HEK293 (cell line): ENCODE measurements around the gene CACNA1S.

Source experiments
- CTCF ChIA-PET: fragments of 350-600 bp; formaldehyde crosslinking; extraction: SDS; loops from one replicate; lab custom pipeline; 2021; ENCODE audit warnings: antibody characterized with exemption; lab: Yijun Ruan, JAX
- POLR2A ChIA-PET: fragments of 300-600 bp; formaldehyde crosslinking; extraction: SDS; loops from one replicate; lab custom pipeline; 2020; ENCODE audit warnings: antibody characterized with exemption, inconsistent platforms; lab: Yijun Ruan, JAX
- H3K27ac ChIP-seq: fragments of 200-500 bp; sonication (Bioruptor generic); 2 replicates; pipeline ENCODE4 v1.5.1; 2014; ENCODE audit warnings: low read depth, low read length, control low read depth, inconsistent platforms; ENCODE audit errors: extremely low read depth
- H3K36me3 ChIP-seq, 2 experiments: fragments of 200-500 bp in 1 of 2; sonication (Bioruptor generic) in 1 of 2; 1 replicate in 1 of 2; 2 replicates in 1 of 2; pipeline ENCODE4 v1.5.1; 2014 to 2017; ENCODE audit warnings: inconsistent platforms in 2 of 2, low read length in 2 of 2; ENCODE audit not compliant: control insufficient read depth in 2 of 2, insufficient read depth in 1 of 2
- H3K4me1 ChIP-seq: fragments of 200-500 bp; sonication (Bioruptor generic); 2 replicates; pipeline ENCODE4 v1.5.1; 2014; ENCODE audit warnings: mild to moderate bottlenecking, low read length, inconsistent platforms; ENCODE audit not compliant: control insufficient read depth, insufficient read depth
- H3K4me3 ChIP-seq: 2 replicates; pipeline ENCODE4 v1.5.1; 2011; ENCODE audit warnings: low read depth, mild to moderate bottlenecking, control low read depth, low read length, moderate library complexity
- H3K9me3 ChIP-seq: fragments of 200-500 bp; sonication (Bioruptor generic); 2 replicates; pipeline ENCODE4 v1.5.1; 2014; ENCODE audit warnings: low read depth, low read length, inconsistent platforms; ENCODE audit not compliant: control insufficient read depth, insufficient read depth
- AEBP2 ChIP-seq: fragments of 450-650 bp; formaldehyde crosslinking; IDR thresholded peaks from 2 replicates; pipeline ENCODE4 v1.5.1; 2016; ENCODE audit warnings: missing biosample characterization, missing genetic modification characterization, borderline replicate concordance
- BCL11A ChIP-seq: fragments of 450-650 bp; formaldehyde crosslinking; IDR thresholded peaks from 2 replicates; pipeline ENCODE4 v1.5.1; 2016; ENCODE audit warnings: low read depth, missing biosample characterization, missing genetic modification characterization
- KLF16 ChIP-seq: fragments of 450-650 bp; formaldehyde crosslinking; IDR thresholded peaks from 2 replicates; pipeline ENCODE4 v1.5.1; 2017; ENCODE audit warnings: missing biosample characterization, missing genetic modification characterization
- PRDM2 ChIP-seq: fragments of 450-650 bp; formaldehyde crosslinking; IDR thresholded peaks from 2 replicates; pipeline ENCODE4 v1.5.1; 2016; ENCODE audit warnings: missing biosample characterization, missing genetic modification characterization, borderline replicate concordance
- SALL2 ChIP-seq: fragments of 450-650 bp; formaldehyde crosslinking; IDR thresholded peaks from 2 replicates; pipeline ENCODE4 v1.5.0; 2017; ENCODE audit warnings: missing biosample characterization, mild to moderate bottlenecking, missing genetic modification characterization, borderline replicate concordance
- SCRT2 ChIP-seq: fragments of 450-650 bp; formaldehyde crosslinking; IDR thresholded peaks from 2 replicates; pipeline ENCODE4 v1.5.1; 2016; ENCODE audit warnings: missing biosample characterization, missing genetic modification characterization
- TRIM28 ChIP-seq: IDR thresholded peaks from 2 replicates; pipeline ENCODE4 v1.6.1; 2011; ENCODE audit warnings: low read length, control low read depth, borderline replicate concordance
- ZNF155 ChIP-seq: fragments of 450-650 bp; formaldehyde crosslinking; IDR thresholded peaks from 2 replicates; pipeline ENCODE4 v1.5.1; 2016; ENCODE audit warnings: missing biosample characterization, missing genetic modification characterization
- ZNF311 ChIP-seq: fragments of 450-650 bp; formaldehyde crosslinking; IDR thresholded peaks from 2 replicates; pipeline ENCODE4 v1.5.1; 2017; ENCODE audit warnings: missing biosample characterization, missing genetic modification characterization, borderline replicate concordance
- ZNF416 ChIP-seq: fragments of 450-650 bp; formaldehyde crosslinking; IDR thresholded peaks from 2 replicates; pipeline ENCODE4 v1.5.1; 2016; ENCODE audit warnings: missing biosample characterization, missing genetic modification characterization
- ZNF555 ChIP-seq: fragments of 450-650 bp; formaldehyde crosslinking; conservative IDR thresholded peaks from 2 replicates; pipeline ENCODE4 v1.5.1; 2017; ENCODE audit warnings: missing biosample characterization, mild to moderate bottlenecking, missing genetic modification characterization, inconsistent platforms
- ZNF692 ChIP-seq: fragments of 450-650 bp; formaldehyde crosslinking; IDR thresholded peaks from 2 replicates; pipeline ENCODE4 v1.5.1; 2016; ENCODE audit warnings: missing biosample characterization, missing genetic modification characterization
- ZSCAN16 ChIP-seq: fragments of 450-650 bp; formaldehyde crosslinking; IDR thresholded peaks from 2 replicates; pipeline ENCODE4 v1.5.1; 2016; ENCODE audit warnings: missing biosample characterization, missing genetic modification characterization

The CACNA1S gene

GRCh38 chr1:201156819-201157218 is 44.6 kb upstream of the CACNA1S start (continued):
- TF ChIP-seq ZNF692, result no peak

- POLR2A ChIA-PET, result interaction anchor here (2.0 kb wide), 1 partner anchor 15 kb away, joined by 7 read pairs; no protein-coding TSS in a partner anchor
Measured at GRCh38 chr1:201156346-201156745, 44.1 kb upstream of the CACNA1S start.

GRCh38 chr1:201155354-201155753 is 43.1 kb upstream of the CACNA1S start:
- no peaks in the 10 kb centered on the region for H3K9me3 ChIP-seq
- H3K27ac ChIP-seq, result no peak overlapping the region
- H3K4me1 ChIP-seq, result no peaks in the 10 kb centered on the region; the same call in 1 of the 2 replicates
- peaks cover 8 to 27% of the 10 kb centered on the region in 2 experiments; a peak in 1 of 3 replicates for H3K36me3 ChIP-seq
- POLR2A ChIA-PET, result interaction anchor here (2.0 kb wide), 1 partner anchor 16 kb away, joined by 7 read pairs; no protein-coding TSS in a partner anchor
- CTCF ChIA-PET, result interaction anchor here (0.7 kb wide), 1 partner anchor 69 kb away, joined by 3 read pairs; no protein-coding TSS in a partner anchor
- TF ChIP-seq AEBP2 (tag by site-specific recombination) (no peak), ZNF311 (tag by site-specific recombination) (no peak), KLF16 (tag by site-specific recombination) (no peak), ZNF555 (tag by site-specific recombination) (no peak), BCL11A (tag by site-specific recombination) (no peak), ZSCAN16 (tag by site-specific recombination) (no peak), ZNF155 (tag by site-specific recombination) (no peak), PRDM2 (no peak), ZNF416 (tag by site-specific recombination) (no peak)
- H3K4me3 ChIP-seq, result no peak overlapping the region

More at GRCh38 chr1:201156346-201156745, 44.1 kb upstream of the CACNA1S start:
- no peak overlapping the region for H3K4me3 ChIP-seq
- no peak overlapping the region for H3K27ac ChIP-seq
- H3K4me1 ChIP-seq, result no peaks in the 10 kb centered on the region; the same call in 1 of the 2 replicates
- TF ChIP-seq SCRT2 (tag by site-specific recombination), result peak; percentile 18; the same call in 1 of the 2 replicates
- TF ChIP-seq TRIM28, result no peak
- TF ChIP-seq SALL2, result no peak
- CTCF ChIA-PET, result interaction anchor here (0.6 kb wide), 1 partner anchor 194 kb away, joined by 3 read pairs; no protein-coding TSS in a partner anchor
- H3K36me3 ChIP-seq, result peaks cover 3 to 17% of the 10 kb centered on the region in 2 experiments; a peak in 1 of 3 replicates
- H3K9me3 ChIP-seq, result no peaks in the 10 kb centered on the region
